Keratinocyte (primary cell): ENCODE results near the gene ZDHHC1. TPM values are rescaled to one million over a fixed set of nuclear protein-coding genes. Genes with fewer than 3 reads are reported as not detected.
A peak's percentile ranks its signal among the peaks of the same experiment; 100 is the strongest.

Experiments
- DNase-seq: peaks from one replicate; pipeline ENCODE4 v3.0.0-alpha.2; 2011; ENCODE audit warnings: low read depth, missing footprints, low spot score
- FAIRE-seq: peaks from 2 replicates; lab custom pipeline; 2011; peaks lifted over from hg19 to GRCh38; lab: Jason Lieb, UNC
- H2AFZ ChIP-seq: 2 replicates; pipeline ENCODE4 v1.6.0; 2012; ENCODE audit warnings: low read length, control low read depth, inconsistent platforms; ENCODE audit not compliant: control insufficient read depth
- H3K27ac ChIP-seq: 2 replicates; pipeline ENCODE4 v1.5.1; 2011; ENCODE audit warnings: low read length; ENCODE audit not compliant: control insufficient read depth, insufficient read depth
- H3K27me3 ChIP-seq: 3 replicates; pipeline ENCODE4 v1.6.0; 2011; ENCODE audit warnings: low read length; ENCODE audit not compliant: control insufficient read depth, insufficient read depth; ENCODE audit errors: extremely low read depth
- H3K36me3 ChIP-seq, 2 experiments: 2 replicates in 1 of 2; 3 replicates in 1 of 2; pipeline ENCODE4 v1.5.1; 2011; ENCODE audit warnings: low read length in 2 of 2, mild to moderate bottlenecking in 1 of 2; ENCODE audit not compliant: control insufficient read depth in 2 of 2, insufficient read depth in 2 of 2; ENCODE audit errors: extremely low read depth in 1 of 2
- H3K4me1 ChIP-seq: 3 replicates; pipeline ENCODE4 v1.5.1; 2011; ENCODE audit warnings: low read length; ENCODE audit not compliant: control insufficient read depth, insufficient read depth; ENCODE audit errors: extremely low read depth
- H3K4me2 ChIP-seq: 3 replicates; pipeline ENCODE4 v1.6.0; 2011; ENCODE audit warnings: low read depth, low read length; ENCODE audit not compliant: control insufficient read depth, insufficient read depth; ENCODE audit errors: extremely low read depth
- H3K4me3 ChIP-seq, 3 experiments: fragments of 200-600 bp in 1 of 3; sonication (generic) in 1 of 3; 2 replicates in 2 of 3; 3 replicates in 1 of 3; pipeline ENCODE4 v1.5.1; 2011 to 2016; ENCODE audit warnings: low read length in 3 of 3, mild to moderate bottlenecking in 3 of 3, control low read depth in 2 of 3, inconsistent platforms in 1 of 3, low read depth in 1 of 3, mixed read lengths in 1 of 3, mixed run types in 1 of 3, moderate library complexity in 1 of 3; ENCODE audit not compliant: control insufficient read depth in 2 of 3, insufficient read depth in 2 of 3; ENCODE audit errors: extremely low read depth in 1 of 3
- H3K79me2 ChIP-seq: 2 replicates; pipeline ENCODE4 v1.6.0; 2012; ENCODE audit warnings: low read length; ENCODE audit not compliant: control insufficient read depth, insufficient read depth
- H3K9ac ChIP-seq: 3 replicates; pipeline ENCODE4 v1.6.0; 2011; ENCODE audit warnings: low read length; ENCODE audit not compliant: control insufficient read depth, insufficient read depth; ENCODE audit errors: extremely low read depth
- H3K9me1 ChIP-seq: 3 replicates; pipeline ENCODE4 v1.6.0; 2011; ENCODE audit warnings: low read length; ENCODE audit not compliant: control insufficient read depth, insufficient read depth; ENCODE audit errors: extremely low read depth
- H3K9me3 ChIP-seq: 2 replicates; pipeline ENCODE4 v1.5.1; 2012; ENCODE audit warnings: low read depth, low read length; ENCODE audit not compliant: control insufficient read depth
- H4K20me1 ChIP-seq: 3 replicates; pipeline ENCODE4 v1.6.0; 2011; ENCODE audit warnings: low read length; ENCODE audit not compliant: control insufficient read depth, insufficient read depth; ENCODE audit errors: extremely low read depth
- EZH2 ChIP-seq: IDR thresholded peaks from one replicate; pipeline ENCODE4 v1.6.1; 2012; ENCODE audit warnings: inconsistent platforms, mild to moderate bottlenecking, low read length, moderate library complexity
- dilution Hi-C: fragments of 300-500 bp; cut with MboI; formaldehyde crosslinking; loops from one replicate; pipeline ENCODE4 v1.7.0; 2020; ENCODE audit warnings: low sequenced_read_pairs; ENCODE audit not compliant: extremely low pct_ligation_motif_present
- polyA plus RNA-seq, 5 experiments: library from polyadenylated mRNA; depleted of rRNA in 3 of 5; stranded (reverse) in 3 of 5; stranded (forward) in 1 of 5; unstranded in 1 of 5; fragments of >200 nt; gene quantifications; 1 replicate in 1 of 5; 2 replicates in 3 of 5; 3 replicates in 1 of 5; pipeline versions ENCODE4 v1.2.1 to v1.2.3, GENCODE V29; 2011 to 2012; ENCODE audit warnings: missing spikeins in 2 of 5, low read depth in 1 of 5, low replicate concordance in 1 of 5
- TF ChIP-seq, protein P1 (sequence below), 3 experiments: IDR thresholded peaks in 1 of 3; conservative IDR thresholded peaks in 1 of 3; optimal IDR thresholded peaks in 1 of 3; 2 replicates in 2 of 3; 3 replicates in 1 of 3; pipeline versions ENCODE3 to v1.5.1; 2011; ENCODE audit warnings: low read length in 3 of 3, mild to moderate bottlenecking in 3 of 3, moderate library complexity in 2 of 3, control low read depth in 1 of 3, inconsistent platforms in 1 of 3; ENCODE audit not compliant: insufficient read depth in 2 of 3; ENCODE audit errors: extremely low read depth in 1 of 3

The ZDHHC1 gene
- polyA plus RNA-seq, 1 donor (not counting 4 experiments of a cell fraction or from before 2014, with no cell fraction given), result 1.1 TPM

DNA sequence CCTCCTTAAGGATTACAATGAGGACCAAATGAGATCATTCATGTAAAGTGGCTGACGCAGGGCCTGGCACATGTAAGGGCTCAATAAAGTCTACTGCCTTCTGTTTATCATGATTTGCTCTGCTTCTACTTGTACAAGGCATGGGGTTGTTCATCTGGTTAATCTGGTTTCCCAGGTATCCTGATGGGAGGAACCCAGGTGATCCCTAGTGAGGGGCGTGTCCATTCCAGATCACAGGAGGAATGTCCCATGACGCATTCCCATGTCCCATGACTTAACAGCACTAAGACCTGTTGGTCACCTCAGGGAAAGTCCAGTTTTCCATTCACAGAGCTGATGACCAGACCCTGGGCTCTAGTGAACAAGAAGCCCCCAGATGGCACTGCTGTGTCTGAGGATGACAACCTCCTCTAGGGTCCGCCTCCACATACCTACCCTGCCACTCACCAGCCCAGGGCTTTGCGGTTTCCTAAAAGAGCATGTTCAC is 11.5 kb downstream of the ZDHHC1 start:
- H3K79me2 ChIP-seq, result no peaks in the 10 kb centered on the region
- H3K4me3 ChIP-seq, result peak overlapping the region in 2 of 3 experiments; percentile 19 to 33
- no peaks in the 10 kb centered on the region for H3K9me1 ChIP-seq
- H3K27ac ChIP-seq, result peak overlapping the region; percentile 99
- peak overlapping the region; percentile 82 for H3K9ac ChIP-seq
- H3K9me3 ChIP-seq, result no peaks in the 10 kb centered on the region
- TF ChIP-seq, protein P1, sequence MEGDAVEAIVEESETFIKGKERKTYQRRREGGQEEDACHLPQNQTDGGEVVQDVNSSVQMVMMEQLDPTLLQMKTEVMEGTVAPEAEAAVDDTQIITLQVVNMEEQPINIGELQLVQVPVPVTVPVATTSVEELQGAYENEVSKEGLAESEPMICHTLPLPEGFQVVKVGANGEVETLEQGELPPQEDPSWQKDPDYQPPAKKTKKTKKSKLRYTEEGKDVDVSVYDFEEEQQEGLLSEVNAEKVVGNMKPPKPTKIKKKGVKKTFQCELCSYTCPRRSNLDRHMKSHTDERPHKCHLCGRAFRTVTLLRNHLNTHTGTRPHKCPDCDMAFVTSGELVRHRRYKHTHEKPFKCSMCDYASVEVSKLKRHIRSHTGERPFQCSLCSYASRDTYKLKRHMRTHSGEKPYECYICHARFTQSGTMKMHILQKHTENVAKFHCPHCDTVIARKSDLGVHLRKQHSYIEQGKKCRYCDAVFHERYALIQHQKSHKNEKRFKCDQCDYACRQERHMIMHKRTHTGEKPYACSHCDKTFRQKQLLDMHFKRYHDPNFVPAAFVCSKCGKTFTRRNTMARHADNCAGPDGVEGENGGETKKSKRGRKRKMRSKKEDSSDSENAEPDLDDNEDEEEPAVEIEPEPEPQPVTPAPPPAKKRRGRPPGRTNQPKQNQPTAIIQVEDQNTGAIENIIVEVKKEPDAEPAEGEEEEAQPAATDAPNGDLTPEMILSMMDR (optimal IDR thresholded peaks at IDR 0.05 in 1 of 3, IDR thresholded peaks at IDR 0.05 in 1 of 3, conservative IDR thresholded peaks at IDR 0.05 in 1 of 3; ENCODE audit: extremely low read depth in 1 of 3, insufficient read depth in 2 of 3, low read length in 3 of 3), result peak in 2 of 3 experiments; percentile 2 to 6
- no peak for TF ChIP-seq EZH2
- peak overlapping the region; percentile 82 for H3K4me2 ChIP-seq
- no peaks in the 10 kb centered on the region for H3K27me3 ChIP-seq
- H2AFZ ChIP-seq, result peak overlapping the region; percentile 59
- H3K4me1 ChIP-seq, result peaks cover 53% of the 10 kb centered on the region
- H4K20me1 ChIP-seq, result no peaks in the 10 kb centered on the region
- FAIRE-seq (peak; percentile 100), DNase-seq (peak; percentile 98)
- H3K36me3 ChIP-seq, result no peaks in the 10 kb centered on the region
- dilution Hi-C loops, result no loop called here

DNA sequence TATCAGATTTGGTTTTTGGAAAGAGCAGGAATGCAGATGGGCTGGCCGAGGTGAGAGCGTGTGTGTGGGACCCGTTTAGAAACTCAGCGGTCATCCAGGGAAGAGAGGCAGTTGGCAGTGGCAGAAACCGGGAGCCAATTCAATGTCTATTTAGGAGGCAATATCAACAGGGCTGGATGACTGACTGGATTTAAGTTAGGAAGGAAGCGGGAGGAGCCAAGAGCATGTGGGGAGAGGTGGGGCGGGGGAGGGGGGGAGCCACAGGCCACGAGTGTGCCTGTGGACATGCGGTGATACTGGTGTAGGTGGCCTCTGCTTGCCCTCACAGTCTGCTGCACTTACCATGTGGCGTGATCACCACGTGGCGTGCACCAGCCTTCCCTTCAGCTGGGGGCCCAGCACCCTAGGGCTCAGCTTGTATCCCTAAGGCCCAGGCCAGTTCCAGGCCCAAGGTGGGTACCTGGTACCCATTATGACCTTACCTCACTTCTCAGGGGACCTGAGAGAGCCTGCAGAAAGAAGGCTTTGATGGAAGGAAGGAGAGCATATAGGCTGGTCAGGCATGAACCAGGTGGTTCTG is 12.2 kb downstream of the ZDHHC1 start:
- H2AFZ ChIP-seq, result peak overlapping the region; percentile 67
- FAIRE-seq, result no peak

More for the DNA sequence above, 12.2 kb downstream of the ZDHHC1 start:
- Histone ChIP-seq H3K27me3 (no peaks in the 10 kb centered on the region), H3K9me1 (no peaks in the 10 kb centered on the region), H3K4me3 (peak overlapping the region in 1 of 3 experiments; percentile 19), H3K36me3 (no peaks in the 10 kb centered on the region), H3K79me2 (no peaks in the 10 kb centered on the region), H3K4me2 (peak overlapping the region; percentile 82), H3K9ac (peak overlapping the region; percentile 82), H3K4me1 (peaks cover 46% of the 10 kb centered on the region), H4K20me1 (no peaks in the 10 kb centered on the region), H3K9me3 (no peaks in the 10 kb centered on the region), H3K27ac (peak overlapping the region; percentile 99)
- no peak for DNase-seq
- dilution Hi-C loops, result no loop called here
- no peak for TF ChIP-seq EZH2
- TF ChIP-seq, protein P1 (optimal IDR thresholded peaks at IDR 0.05 in 1 of 3, IDR thresholded peaks at IDR 0.05 in 1 of 3, conservative IDR thresholded peaks at IDR 0.05 in 1 of 3; ENCODE audit: extremely low read depth in 1 of 3, insufficient read depth in 2 of 3, low read length in 3 of 3), result no peak
